HepG2 (cell line): Measurements from ENCODE around the gene MAP1LC3A. TPM values are rescaled to one million over a fixed set of nuclear protein-coding genes. Genes with fewer than 3 reads are reported as not detected.

Source experiments
- ATAC-seq: fragments of 200-7000 bp; cut with Tn5 transposase; 3 replicates; pipeline ENCODE4 v1.9.1; 2020; ENCODE audit warnings: mild to moderate bottlenecking, moderate library complexity
- BruUV-seq: library from RNA; stranded (reverse); fragments of 400-500 nt; replicated peaks from 2 replicates; lab custom pipeline; 2021; lab: Mats Ljungman, UMichigan
- CTCF ChIA-PET: fragments of 300-600 bp; formaldehyde crosslinking; extraction: SDS; loops from one replicate; lab custom pipeline; 2021; ENCODE audit warnings: low total read pairs, inconsistent platforms, low intra/inter-chr PET ratio; lab: Yijun Ruan, JAX
- POLR2A ChIA-PET: fragments of 350-600 bp; sonication (Branson Sonifier 250); formaldehyde crosslinking; loops from one replicate; lab custom pipeline; 2020; ENCODE audit warnings: antibody characterized with exemption, inconsistent platforms; lab: Yijun Ruan, JAX
- DNase-seq: peaks from one replicate; pipeline ENCODE4 v3.0.0-alpha.2; 2015; ENCODE audit warnings: low spot score
- FAIRE-seq: peaks from 3 replicates; lab custom pipeline; 2011; peaks lifted over from hg19 to GRCh38; lab: Jason Lieb, UNC
- H2AFZ ChIP-seq: one replicate; pipeline ENCODE4 v1.6.1; 2011; ENCODE audit warnings: low read length, inconsistent platforms
- H3K27ac ChIP-seq: fragments of 300-600 bp; 3 replicates; pipeline ENCODE4 v1.8.0; 2011; ENCODE audit warnings: mixed run types, mild to moderate bottlenecking, mixed read lengths, low read length, inconsistent platforms; ENCODE audit not compliant: insufficient read depth; ENCODE audit errors: extremely low read length
- H3K27me3 ChIP-seq, 2 experiments: fragments of 200-600 bp in 1 of 2; 2 replicates in 1 of 2; 3 replicates in 1 of 2; pipeline versions ENCODE4 v1.6.0 to v1.8.0; 2011; ENCODE audit warnings: low read length in 2 of 2, mild to moderate bottlenecking in 2 of 2, moderate library complexity in 2 of 2, inconsistent platforms in 1 of 2; ENCODE audit not compliant: insufficient read depth in 2 of 2, control insufficient read depth in 1 of 2
- H3K36me3 ChIP-seq, 2 experiments: fragments of 200-600 bp in 1 of 2; replicated peaks in 1 of 2; 2 replicates in 1 of 2; 3 replicates in 1 of 2; pipeline versions ENCODE4 v1.5.1 to v1.8.0; 2011; ENCODE audit warnings: low read length in 2 of 2, inconsistent platforms in 1 of 2; ENCODE audit not compliant: insufficient read depth in 2 of 2, control insufficient read depth in 1 of 2
- H3K4me1 ChIP-seq: 2 replicates; pipeline ENCODE4 v1.5.1; 2012; ENCODE audit warnings: low read length, inconsistent platforms; ENCODE audit not compliant: insufficient read depth
- H3K4me2 ChIP-seq: 2 replicates; pipeline ENCODE4 v1.6.0; 2011; ENCODE audit warnings: low read depth, low read length, inconsistent platforms
- H3K4me3 ChIP-seq, 3 experiments: fragments of 200-600 bp in 1 of 3; sonication (generic), shearing (Covaris generic) in 1 of 3; replicated peaks in 1 of 3; 2 replicates each; pipeline ENCODE4 v1.5.1; 2011 to 2016; ENCODE audit warnings: low read length in 3 of 3, inconsistent platforms in 2 of 3, low read depth in 2 of 3, mild to moderate bottlenecking in 2 of 3, control low read depth in 1 of 3, mixed read lengths in 1 of 3; ENCODE audit not compliant: insufficient read depth in 1 of 3
- H3K79me2 ChIP-seq: one replicate; pipeline ENCODE4 v1.6.1; 2011; ENCODE audit warnings: low read length, inconsistent platforms; ENCODE audit not compliant: insufficient read depth
- H3K9ac ChIP-seq: 2 replicates; pipeline ENCODE4 v1.6.0; 2011; ENCODE audit warnings: mild to moderate bottlenecking, low read depth, low read length, inconsistent platforms; ENCODE audit not compliant: insufficient read depth
- H3K9me3 ChIP-seq: 2 replicates; pipeline ENCODE4 v1.5.1; 2012; ENCODE audit warnings: mild to moderate bottlenecking, low read length
- H4K20me1 ChIP-seq: 2 replicates; pipeline ENCODE4 v1.6.0; 2011; ENCODE audit warnings: inconsistent platforms, mild to moderate bottlenecking, low read length, moderate library complexity; ENCODE audit not compliant: insufficient read depth
- DPF2 ChIP-seq: sonication (generic); formaldehyde crosslinking; IDR thresholded peaks from 2 replicates; pipeline ENCODE4 v1.4.0; 2020; ENCODE audit warnings: mild to moderate bottlenecking, low read depth, missing genetic modification reagents, borderline replicate concordance
- GPN1 ChIP-seq: sonication (generic); formaldehyde crosslinking; IDR thresholded peaks from 2 replicates; pipeline ENCODE4 v1.5.1; 2020; ENCODE audit warnings: missing genetic modification reagents, borderline replicate concordance
- RELA ChIP-seq: sonication (generic); formaldehyde crosslinking; IDR thresholded peaks from 2 replicates; pipeline ENCODE4 v1.4.0; 2020; ENCODE audit warnings: missing genetic modification reagents
- ZFP37 ChIP-seq: sonication (generic); formaldehyde crosslinking; IDR thresholded peaks from 2 replicates; pipeline ENCODE4 v1.4.0; 2020; ENCODE audit warnings: missing genetic modification reagents, borderline replicate concordance
- ZNF292 ChIP-seq: sonication (generic); formaldehyde crosslinking; IDR thresholded peaks from 2 replicates; pipeline ENCODE4 v1.8.1; 2022; ENCODE audit warnings: mild to moderate bottlenecking, low read depth, missing genetic modification reagents, borderline replicate concordance
- WGBS: methylation state at CpG from one replicate; pipeline ENCODE4 v1.1.6; 2017; ENCODE audit warnings: low lambda C conversion rate; 5-methylcytosine and 5-hydroxymethylcytosine counted together
- in situ Hi-C: cut with HindIII; loops from 2 replicates; pipeline ENCODE4 v1.10.0; 2017; ENCODE audit warnings: low pct_unique_long_range_greater_than_20kb; ENCODE audit not compliant: extremely low pct_ligation_motif_present
- intact Hi-C: fragments of 100-400 bp; cut with micrococcal nuclease; formaldehyde crosslinking; loops from one replicate; pipeline ENCODE4 v1.10.0; 2022; ENCODE audit not compliant: unreplicated experiment
- polyA plus RNA-seq, 8 experiments: library from polyadenylated mRNA; depleted of rRNA in 3 of 8; stranded (reverse) in 7 of 8; unstranded in 1 of 8; fragments of >200 nt; fragmentation: Illumina TruSeq in 4 of 8; extraction: Trizol in 4 of 8; gene quantifications; 2 replicates each; pipeline versions ENCODE4 v1.2.1 to v1.2.3, GENCODE V29; 2011 to 2016; ENCODE audit warnings: low read depth in 4 of 8, missing spikeins in 1 of 8, mixed read lengths in 1 of 8; ENCODE audit not compliant: insufficient read depth in 1 of 8
- total RNA-seq, 5 experiments: library from RNA; depleted of rRNA; stranded (reverse); fragments of >200 nt; fragmentation: Illumina TruSeq; extraction: Trizol; gene quantifications; 2 replicates each; pipeline ENCODE4 v1.2.3, GENCODE V29; 2016; ENCODE audit warnings: low read depth in 1 of 5
- TF ChIP-seq, protein P1 (sequence below): sonication (generic); formaldehyde crosslinking; IDR thresholded peaks from 2 replicates; pipeline ENCODE4 v1.4.0; 2020; ENCODE audit warnings: missing genetic modification reagents
- TF ChIP-seq, protein P2 (sequence below): sonication (generic); formaldehyde crosslinking; IDR thresholded peaks from 2 replicates; pipeline ENCODE4 v1.5.1; 2020; ENCODE audit warnings: mild to moderate bottlenecking, missing genetic modification reagents, moderate library complexity
- TF ChIP-seq, protein P3 (sequence below): sonication (generic); formaldehyde crosslinking; IDR thresholded peaks from 2 replicates; pipeline ENCODE4 v1.4.0; 2020; ENCODE audit warnings: missing genetic modification reagents, mild to moderate bottlenecking, borderline replicate concordance

MAP1LC3A gene
- total and polyA plus RNA-seq, 2 of the 13 experiments (the other 11 are each of a cell fraction or from before 2014, with no cell fraction given) = not detected

DNA sequence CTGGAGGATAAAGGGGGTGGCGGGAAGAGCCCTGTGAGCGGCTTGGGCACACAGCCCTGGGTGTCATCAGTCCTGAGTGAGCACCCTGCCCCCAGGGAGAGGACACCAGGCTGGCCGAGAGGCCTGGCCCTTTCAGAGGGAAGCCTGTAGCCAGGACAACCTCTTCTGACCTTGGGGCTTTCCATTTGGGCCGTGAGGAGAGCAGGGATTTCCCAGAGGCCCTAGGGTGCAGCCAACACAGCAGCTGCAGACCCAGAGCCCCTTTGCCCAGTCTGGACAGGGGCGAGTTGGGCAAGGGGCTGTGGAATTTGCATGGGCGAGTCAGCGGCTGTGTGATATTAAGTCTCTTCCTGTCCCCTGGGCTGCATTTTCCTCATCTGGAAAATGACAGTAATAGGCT lies 6.3 kb downstream of the MAP1LC3A start:
- Histone ChIP-seq H3K27ac (no peak overlapping the region), H3K9ac (no peak overlapping the region), H3K27me3 (no peaks in the 10 kb centered on the region), H3K4me2 (no peak overlapping the region), H3K4me1 (peaks cover 7% of the 10 kb centered on the region; the same call in 1 of the 2 replicates), H3K9me3 (no peaks in the 10 kb centered on the region), H3K36me3 (peaks cover 28 to 48% of the 10 kb centered on the region in 2 experiments), H3K4me3 (no peak overlapping the region), H4K20me1 (no peaks in the 10 kb centered on the region), H3K79me2 (no peaks in the 10 kb centered on the region), H2AFZ (no peak overlapping the region)
- BruUV-seq = no TSS peak
- WGBS = 91% methylated on average over 7 of the region's 7 CpGs
- FAIRE-seq (no peak), DNase-seq (no peak), ATAC-seq (no peak)
- TF ChIP-seq, protein P1, sequence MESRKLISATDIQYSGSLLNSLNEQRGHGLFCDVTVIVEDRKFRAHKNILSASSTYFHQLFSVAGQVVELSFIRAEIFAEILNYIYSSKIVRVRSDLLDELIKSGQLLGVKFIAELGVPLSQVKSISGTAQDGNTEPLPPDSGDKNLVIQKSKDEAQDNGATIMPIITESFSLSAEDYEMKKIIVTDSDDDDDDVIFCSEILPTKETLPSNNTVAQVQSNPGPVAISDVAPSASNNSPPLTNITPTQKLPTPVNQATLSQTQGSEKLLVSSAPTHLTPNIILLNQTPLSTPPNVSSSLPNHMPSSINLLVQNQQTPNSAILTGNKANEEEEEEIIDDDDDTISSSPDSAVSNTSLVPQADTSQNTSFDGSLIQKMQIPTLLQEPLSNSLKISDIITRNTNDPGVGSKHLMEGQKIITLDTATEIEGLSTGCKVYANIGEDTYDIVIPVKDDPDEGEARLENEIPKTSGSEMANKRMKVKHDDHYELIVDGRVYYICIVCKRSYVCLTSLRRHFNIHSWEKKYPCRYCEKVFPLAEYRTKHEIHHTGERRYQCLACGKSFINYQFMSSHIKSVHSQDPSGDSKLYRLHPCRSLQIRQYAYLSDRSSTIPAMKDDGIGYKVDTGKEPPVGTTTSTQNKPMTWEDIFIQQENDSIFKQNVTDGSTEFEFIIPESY (CRISPR knock-in tag) = peak; percentile 37; the same call in 1 of the 2 replicates
- TF ChIP-seq, protein P2, sequence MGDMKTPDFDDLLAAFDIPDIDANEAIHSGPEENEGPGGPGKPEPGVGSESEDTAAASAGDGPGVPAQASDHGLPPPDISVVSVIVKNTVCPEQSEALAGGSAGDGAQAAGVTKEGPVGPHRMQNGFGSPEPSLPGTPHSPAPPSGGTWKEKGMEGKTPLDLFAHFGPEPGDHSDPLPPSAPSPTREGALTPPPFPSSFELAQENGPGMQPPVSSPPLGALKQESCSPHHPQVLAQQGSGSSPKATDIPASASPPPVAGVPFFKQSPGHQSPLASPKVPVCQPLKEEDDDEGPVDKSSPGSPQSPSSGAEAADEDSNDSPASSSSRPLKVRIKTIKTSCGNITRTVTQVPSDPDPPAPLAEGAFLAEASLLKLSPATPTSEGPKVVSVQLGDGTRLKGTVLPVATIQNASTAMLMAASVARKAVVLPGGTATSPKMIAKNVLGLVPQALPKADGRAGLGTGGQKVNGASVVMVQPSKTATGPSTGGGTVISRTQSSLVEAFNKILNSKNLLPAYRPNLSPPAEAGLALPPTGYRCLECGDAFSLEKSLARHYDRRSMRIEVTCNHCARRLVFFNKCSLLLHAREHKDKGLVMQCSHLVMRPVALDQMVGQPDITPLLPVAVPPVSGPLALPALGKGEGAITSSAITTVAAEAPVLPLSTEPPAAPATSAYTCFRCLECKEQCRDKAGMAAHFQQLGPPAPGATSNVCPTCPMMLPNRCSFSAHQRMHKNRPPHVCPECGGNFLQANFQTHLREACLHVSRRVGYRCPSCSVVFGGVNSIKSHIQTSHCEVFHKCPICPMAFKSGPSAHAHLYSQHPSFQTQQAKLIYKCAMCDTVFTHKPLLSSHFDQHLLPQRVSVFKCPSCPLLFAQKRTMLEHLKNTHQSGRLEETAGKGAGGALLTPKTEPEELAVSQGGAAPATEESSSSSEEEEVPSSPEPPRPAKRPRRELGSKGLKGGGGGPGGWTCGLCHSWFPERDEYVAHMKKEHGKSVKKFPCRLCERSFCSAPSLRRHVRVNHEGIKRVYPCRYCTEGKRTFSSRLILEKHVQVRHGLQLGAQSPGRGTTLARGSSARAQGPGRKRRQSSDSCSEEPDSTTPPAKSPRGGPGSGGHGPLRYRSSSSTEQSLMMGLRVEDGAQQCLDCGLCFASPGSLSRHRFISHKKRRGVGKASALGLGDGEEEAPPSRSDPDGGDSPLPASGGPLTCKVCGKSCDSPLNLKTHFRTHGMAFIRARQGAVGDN (CRISPR knock-in tag) = peak; percentile 51
- no peak for TF ChIP-seq DPF2 (CRISPR knock-in tag)
- no peak for TF ChIP-seq RELA (CRISPR knock-in tag)
- no peak for TF ChIP-seq ZFP37 (CRISPR knock-in tag)
- no peak for TF ChIP-seq GPN1 (CRISPR knock-in tag)
- TF ChIP-seq ZNF292 (CRISPR knock-in tag) = no peak
- TF ChIP-seq, protein P3, sequence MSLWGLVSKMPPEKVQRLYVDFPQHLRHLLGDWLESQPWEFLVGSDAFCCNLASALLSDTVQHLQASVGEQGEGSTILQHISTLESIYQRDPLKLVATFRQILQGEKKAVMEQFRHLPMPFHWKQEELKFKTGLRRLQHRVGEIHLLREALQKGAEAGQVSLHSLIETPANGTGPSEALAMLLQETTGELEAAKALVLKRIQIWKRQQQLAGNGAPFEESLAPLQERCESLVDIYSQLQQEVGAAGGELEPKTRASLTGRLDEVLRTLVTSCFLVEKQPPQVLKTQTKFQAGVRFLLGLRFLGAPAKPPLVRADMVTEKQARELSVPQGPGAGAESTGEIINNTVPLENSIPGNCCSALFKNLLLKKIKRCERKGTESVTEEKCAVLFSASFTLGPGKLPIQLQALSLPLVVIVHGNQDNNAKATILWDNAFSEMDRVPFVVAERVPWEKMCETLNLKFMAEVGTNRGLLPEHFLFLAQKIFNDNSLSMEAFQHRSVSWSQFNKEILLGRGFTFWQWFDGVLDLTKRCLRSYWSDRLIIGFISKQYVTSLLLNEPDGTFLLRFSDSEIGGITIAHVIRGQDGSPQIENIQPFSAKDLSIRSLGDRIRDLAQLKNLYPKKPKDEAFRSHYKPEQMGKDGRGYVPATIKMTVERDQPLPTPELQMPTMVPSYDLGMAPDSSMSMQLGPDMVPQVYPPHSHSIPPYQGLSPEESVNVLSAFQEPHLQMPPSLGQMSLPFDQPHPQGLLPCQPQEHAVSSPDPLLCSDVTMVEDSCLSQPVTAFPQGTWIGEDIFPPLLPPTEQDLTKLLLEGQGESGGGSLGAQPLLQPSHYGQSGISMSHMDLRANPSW (CRISPR knock-in tag) = no peak
- intact Hi-C loops = no loop called here
- CTCF ChIA-PET = no interaction called here
- POLR2A ChIA-PET = no interaction called here
- in situ Hi-C loops = no loop called here
